ENCODE data around the gene LCT.
A peak's percentile ranks its signal among the peaks of the same experiment; 100 is the strongest.
"Not testable (repeated sequence)": the region's sequence is repeated elsewhere in the genome, so short reads cannot be mapped to it uniquely, and the experiment has no call there.

Gene LCT

DNA sequence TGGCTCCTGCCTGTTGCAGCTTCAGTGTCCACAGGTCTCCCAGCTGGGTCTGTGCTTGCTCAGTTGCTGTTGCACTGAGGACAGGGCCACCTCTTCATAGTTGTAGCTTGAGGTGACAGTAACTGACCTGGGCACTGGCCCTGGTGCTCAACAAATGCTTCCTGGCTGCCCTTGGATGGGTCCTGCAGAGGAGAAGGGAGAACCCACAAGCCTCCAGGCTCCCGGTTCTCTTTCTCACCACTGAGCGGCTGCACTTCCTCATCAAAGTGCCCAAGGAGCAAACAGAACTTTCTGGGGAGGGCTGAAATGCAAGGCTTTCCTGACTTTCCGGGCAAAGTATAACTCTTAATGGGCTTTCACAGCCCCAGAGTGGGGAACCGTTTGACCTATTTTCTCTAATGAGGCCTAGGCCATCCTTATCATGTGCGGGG, 38.7 kb downstream of the LCT start:
- DNase-seq (ENCODE audit: low spot score) (no peak), FAIRE-seq (no peak)

- FAIRE-seq, result peak; percentile 80
- DNase-seq (ENCODE audit: low spot score), result peak; percentile 81
Observed at GRCh38 chr2:135797497-135798274, 39.3 kb downstream of the LCT start.

GRCh38 chr2:135796606-135797005, 40.4 kb downstream of the LCT start:
- no peak for FAIRE-seq
- DNase-seq (ENCODE audit: low spot score), result no peak

DNA sequence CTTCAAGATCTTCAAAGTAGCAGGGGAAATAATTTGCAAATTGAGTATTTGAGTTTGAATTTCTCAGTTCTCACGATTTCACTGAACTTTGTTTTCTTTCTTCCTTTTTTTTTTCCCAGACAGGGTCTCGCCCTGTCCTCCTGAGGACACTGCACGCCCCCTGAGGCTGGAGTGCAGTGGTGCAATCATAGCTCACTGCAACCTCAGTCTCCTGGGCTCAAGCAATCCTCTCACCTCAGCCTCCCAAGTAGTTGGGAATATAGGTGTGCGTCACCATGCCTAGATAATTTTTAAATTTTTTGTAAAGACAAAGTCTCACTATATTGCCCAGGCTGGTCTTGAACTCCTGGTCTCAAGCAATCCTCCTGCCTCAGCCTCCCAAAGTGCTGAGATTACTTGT, 41.3 kb downstream of the LCT start:
- DNase-seq (ENCODE audit: low spot score); FAIRE-seq: not testable (repeated sequence)

DNA sequence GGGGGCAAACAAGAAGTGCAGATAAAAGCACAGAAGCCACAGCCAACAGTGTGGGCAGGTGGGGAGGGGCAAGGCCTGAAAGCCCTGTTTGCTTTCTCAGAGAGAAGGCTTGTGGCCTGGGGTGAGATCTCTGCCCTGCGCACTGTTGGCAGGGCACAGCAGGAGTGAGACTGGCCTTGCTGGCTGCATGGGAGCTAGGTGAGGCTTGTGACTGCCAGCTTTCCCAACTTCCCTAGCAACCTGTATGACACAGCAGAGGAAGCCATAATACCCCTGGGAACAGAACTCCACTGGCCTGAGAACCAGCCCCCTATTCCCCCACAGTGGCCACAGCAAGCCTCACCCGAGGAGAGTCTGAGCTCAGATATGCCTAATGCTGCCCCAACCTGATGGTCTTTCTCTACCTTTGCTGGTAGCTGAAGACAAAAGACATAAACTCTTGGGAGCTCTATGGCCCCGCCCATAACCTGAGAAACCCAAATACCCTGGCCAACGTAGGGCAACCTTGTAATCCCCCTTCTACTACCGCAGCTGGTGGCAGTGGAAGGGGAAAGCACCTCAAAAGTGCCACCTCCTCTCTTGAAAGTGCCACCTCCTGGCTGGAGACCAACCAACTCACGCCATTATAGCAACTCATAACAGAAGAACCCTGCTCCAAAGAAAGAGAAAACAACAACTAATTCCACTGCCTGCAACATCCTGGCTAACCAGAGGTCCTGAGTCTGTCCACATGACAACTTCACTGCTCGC, 44.4 kb downstream of the LCT start:
- no peak for DNase-seq (ENCODE audit: low spot score)
- FAIRE-seq, result no peak

- no peak for FAIRE-seq
- DNase-seq (ENCODE audit: low spot score), result peak; percentile 30
Observed at GRCh38 chr2:135791418-135792190, 45.4 kb downstream of the LCT start.

DNA sequence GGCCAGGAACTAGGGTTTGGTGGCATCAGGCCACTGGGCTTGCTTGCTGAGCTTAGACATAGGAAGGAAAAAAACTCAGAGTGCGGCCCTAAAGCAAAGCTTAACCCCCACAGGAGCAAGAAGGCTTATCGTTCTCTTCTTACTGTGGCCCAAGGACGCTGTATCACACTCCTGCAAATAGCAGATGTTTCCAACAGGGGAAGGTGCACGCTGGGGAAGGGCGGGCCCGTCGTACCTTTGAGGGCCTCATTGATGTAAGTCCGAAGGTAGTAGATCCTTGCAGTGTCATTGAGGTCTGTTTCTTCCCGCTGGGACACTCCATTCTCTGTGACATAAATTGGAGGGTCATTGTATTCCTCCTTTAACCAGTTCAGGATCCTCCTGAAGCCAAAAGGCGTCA, 46.6 kb downstream of the LCT start:
- FAIRE-seq (no peak), DNase-seq (ENCODE audit: low spot score) (no peak)

DNA sequence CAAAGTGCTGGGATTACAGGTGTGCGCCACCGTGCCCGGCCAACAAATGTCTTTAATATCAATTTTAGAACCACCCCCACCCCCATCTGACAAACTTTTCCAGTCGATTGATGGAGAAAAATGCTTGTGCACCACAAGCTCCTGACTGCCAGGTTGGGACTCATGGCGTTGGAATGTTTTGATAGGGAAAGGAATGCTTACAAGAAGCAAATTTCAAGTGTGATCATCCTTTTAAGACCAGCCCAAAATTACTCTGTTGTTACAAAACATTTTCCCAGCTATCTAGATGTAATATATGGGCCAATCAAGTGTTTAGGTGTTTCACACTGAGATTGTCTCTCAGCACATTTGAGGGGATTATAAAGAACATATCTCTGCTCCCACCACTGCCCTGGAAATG, 50.2 kb downstream of the LCT start:
- DNase-seq (ENCODE audit: low spot score), result peak; percentile 47
- FAIRE-seq, result no peak

GRCh38 chr2:135785032-135785431, 52.0 kb downstream of the LCT start:
- no peak for DNase-seq (ENCODE audit: low spot score)
- no peak for FAIRE-seq

DNA sequence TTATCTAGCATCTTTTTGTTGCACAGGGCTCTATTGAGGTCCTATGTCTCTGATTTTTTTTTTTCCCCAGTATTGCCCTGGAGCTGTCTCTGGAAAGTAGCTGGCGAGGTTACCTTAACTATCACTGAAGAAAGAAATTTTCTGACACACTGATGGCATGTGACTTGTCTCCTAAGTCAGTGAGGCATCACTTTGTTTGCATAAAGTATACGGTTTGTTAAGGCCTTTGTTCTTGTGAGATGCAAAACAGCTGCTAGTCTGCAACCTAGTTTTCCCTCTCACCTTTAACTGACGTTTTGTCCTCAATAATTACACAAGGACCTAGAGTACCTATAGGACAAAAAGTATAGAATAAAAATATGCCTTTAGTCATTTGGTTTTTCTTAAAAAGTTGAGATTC, 53.5 kb downstream of the LCT start:
- DNase-seq (ENCODE audit: low spot score), result no peak
- no peak for FAIRE-seq

- DNase-seq (ENCODE audit: low spot score) (no peak), FAIRE-seq (no peak)
Observed at GRCh38 chr2:135782231-135782630, 54.8 kb downstream of the LCT start.

- no peak for FAIRE-seq
- DNase-seq (ENCODE audit: low spot score), result no peak
Observed at GRCh38 chr2:135776367-135776766, 60.6 kb downstream of the LCT start.

DNA sequence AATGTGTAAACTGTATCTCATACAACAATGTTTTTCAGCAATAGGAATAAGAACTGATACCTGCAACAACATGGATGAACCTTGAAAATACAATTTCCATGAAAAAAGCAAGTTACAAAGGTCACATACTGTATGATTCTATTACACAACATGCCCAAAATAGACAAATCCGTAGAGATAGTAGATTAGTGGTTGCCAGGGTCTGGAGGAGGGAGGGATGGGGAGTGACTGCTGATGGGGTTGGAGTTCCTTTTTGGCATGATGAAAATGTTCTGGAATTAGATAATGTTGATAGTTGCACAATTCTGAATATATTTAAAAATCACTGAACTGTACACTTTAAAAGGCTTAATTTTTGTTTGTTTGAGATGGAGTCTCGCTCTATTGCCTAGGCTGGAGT, 61.6 kb downstream of the LCT start:
- no peak for DNase-seq (ENCODE audit: low spot score)
- FAIRE-seq, result no peak

GRCh38 chr2:135773917-135774316, 63.1 kb downstream of the LCT start:
- no peak for DNase-seq (ENCODE audit: low spot score)
- FAIRE-seq, result no peak

DNA sequence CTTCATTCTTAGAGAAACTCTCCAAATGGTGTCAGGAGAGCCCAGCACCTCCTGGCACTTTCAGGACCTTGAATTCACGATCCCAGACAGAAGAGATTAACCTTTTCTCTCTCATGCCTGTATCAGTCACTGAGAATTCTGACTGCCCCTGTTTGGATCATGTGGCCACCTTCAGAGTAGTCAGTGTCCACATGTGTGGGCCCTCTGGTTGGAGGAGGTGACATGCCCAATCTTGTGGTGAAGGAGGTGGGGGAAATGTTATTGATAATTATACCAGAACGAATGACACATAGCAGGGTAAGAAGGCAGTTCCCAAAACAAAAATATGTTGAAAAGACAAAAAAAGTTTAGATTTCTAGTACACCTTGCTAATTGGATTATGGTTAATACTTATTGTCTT, 63.7 kb downstream of the LCT start:
- FAIRE-seq (no peak), DNase-seq (ENCODE audit: low spot score) (no peak)

DNA sequence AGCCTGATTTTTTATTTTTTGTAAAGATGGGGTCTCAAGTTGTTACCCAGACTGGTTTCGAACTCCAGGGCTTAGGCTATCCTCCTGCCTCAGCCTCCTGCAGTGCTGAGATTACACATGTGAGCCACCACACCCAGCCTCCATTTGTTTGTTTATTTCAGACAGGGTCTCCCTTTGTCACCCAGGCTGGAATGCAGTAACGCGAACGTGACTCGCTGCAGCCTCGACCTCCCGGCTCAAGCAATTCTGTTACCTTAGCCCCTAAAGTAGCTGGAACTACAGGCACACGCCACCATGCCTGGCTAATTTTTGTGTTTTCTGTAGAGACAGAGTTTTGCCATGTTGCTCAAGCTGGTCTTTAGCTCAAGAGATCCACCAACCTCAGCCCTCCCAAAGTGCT, 68.1 kb downstream of the LCT start:
- FAIRE-seq (no peak), DNase-seq (ENCODE audit: low spot score) (no peak)

DNA sequence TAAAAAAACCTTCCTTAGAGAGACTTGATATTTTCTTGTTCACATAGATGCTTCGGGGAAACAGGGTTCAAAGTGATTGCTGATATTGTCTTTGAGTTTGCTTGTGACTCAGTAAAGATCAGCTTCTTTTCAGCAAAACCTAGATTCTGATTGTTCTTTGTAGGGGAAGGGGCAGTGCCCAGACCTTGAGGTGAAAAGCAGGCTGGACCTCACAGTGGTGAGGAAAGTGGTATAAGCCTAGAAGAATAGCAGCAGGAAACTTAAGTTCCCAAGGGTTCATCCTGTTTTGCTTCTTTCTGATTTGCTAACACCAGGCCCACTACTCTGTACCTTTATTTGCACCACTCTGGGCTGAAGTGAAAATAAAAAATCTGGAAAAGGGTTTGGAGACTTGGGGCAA, 74.5 kb downstream of the LCT start:
- DNase-seq (ENCODE audit: low spot score) (no peak), FAIRE-seq (no peak)

DNA sequence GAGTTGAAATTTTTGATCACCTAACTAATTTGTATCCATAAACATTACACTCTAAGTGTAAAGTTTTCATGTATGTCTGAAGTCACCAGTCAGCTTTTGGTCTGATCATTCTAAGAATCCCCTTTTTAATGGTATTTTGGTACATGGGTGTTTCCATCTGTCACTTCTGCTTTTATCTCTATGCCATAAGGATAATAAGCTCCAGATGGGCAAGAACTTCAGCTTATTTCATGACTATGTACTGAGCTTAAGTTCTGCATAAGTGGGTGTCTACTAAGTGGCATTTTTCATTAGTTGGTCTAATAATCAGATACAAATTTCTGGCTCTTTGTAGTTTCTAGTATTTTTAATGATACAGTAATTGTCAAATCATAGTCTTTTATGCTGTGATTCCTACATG, 75.0 kb downstream of the LCT start:
- no peak for DNase-seq (ENCODE audit: low spot score)
- no peak for FAIRE-seq

DNA sequence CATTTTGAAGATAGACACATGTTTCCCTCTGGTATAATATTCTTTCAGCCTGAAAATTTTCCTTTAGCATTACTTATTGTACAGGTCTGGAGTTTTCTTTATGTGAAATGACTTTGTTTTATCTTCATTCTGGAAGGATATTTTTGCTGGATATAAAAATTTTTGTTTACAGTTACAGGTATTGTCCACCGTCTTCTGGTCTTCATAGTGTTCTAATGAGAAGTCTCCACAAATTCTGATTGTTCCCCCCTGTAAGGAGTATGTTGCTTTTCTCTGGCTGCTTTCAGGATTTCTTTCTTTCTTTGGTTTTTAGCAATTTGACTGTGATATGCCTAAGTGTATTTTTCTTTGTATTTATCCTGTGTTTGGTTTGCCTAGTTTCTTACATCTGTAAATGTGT, 80.3 kb downstream of the LCT start:
- no peak for FAIRE-seq
- DNase-seq (ENCODE audit: low spot score), result no peak

GRCh38 chr2:135755573-135755972, 81.4 kb downstream of the LCT start:
- DNase-seq (ENCODE audit: low spot score), result no peak
- FAIRE-seq, result no peak

GRCh38 chr2:135745545-135745944, 91.4 kb downstream of the LCT start:
- FAIRE-seq (no peak), DNase-seq (ENCODE audit: low spot score) (peak; percentile 15)

DNA sequence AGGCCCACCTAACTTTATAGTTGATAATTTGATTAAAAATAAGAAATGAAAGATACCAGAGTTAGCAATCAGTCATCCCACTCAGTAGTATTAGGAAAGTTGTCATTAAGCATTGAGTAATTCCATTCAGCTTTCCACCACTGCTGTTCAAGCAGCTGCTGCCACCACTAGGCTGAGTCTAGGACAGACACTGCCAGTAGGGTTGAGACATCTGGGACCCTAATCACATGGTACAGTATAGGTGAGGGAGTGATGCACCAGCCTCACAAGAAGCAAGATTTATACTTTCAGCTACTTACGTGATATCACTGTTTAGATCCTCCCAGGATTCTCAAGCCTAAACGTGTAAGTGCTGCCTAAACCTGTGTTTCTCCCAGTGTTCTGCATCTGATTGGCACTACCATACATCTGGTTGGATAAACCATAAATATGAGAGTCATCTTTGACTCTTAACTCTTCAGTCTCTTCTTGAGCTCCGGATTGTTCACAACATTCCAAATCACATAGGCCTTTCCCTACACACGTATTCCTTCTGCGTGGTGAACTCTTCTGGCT, 92.1 kb downstream of the LCT start:
- FAIRE-seq (no peak), DNase-seq (ENCODE audit: low spot score) (peak; percentile 41)

Data from urothelium cell line (cell line).